ENCODE measurements around the gene TMEFF1.

GRCh38 chr9:100447041-100447440 is 25.9 kb upstream of the TMEFF1 start:
- TF ChIP-seq CTCF (IDR thresholded peaks at IDR 0.05): no peak
- TF ChIP-seq EZH2 (IDR thresholded peaks at IDR 0.05): no peak
- peak; percentile 71 for TF ChIP-seq EZH2phosphoT487 (IDR thresholded peaks at IDR 0.05)
